GM12874 (cell line): Measurements from ENCODE around the gene PNMA8B.

Experiments used
- TF ChIP-seq, protein P1 (sequence below): IDR thresholded peaks from 2 replicates; pipeline ENCODE4 v1.5.1; 2011; ENCODE audit warnings: low read depth, mild to moderate bottlenecking, control low read depth, low read length, moderate library complexity; ENCODE audit not compliant: insufficient read depth

PNMA8B gene

GRCh38 chr19:46492841-46493235, 2.8 kb downstream of the PNMA8B start:
- TF ChIP-seq, protein P1, sequence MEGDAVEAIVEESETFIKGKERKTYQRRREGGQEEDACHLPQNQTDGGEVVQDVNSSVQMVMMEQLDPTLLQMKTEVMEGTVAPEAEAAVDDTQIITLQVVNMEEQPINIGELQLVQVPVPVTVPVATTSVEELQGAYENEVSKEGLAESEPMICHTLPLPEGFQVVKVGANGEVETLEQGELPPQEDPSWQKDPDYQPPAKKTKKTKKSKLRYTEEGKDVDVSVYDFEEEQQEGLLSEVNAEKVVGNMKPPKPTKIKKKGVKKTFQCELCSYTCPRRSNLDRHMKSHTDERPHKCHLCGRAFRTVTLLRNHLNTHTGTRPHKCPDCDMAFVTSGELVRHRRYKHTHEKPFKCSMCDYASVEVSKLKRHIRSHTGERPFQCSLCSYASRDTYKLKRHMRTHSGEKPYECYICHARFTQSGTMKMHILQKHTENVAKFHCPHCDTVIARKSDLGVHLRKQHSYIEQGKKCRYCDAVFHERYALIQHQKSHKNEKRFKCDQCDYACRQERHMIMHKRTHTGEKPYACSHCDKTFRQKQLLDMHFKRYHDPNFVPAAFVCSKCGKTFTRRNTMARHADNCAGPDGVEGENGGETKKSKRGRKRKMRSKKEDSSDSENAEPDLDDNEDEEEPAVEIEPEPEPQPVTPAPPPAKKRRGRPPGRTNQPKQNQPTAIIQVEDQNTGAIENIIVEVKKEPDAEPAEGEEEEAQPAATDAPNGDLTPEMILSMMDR, result no peak

- TF ChIP-seq, protein P1, result no peak
These were observed 3.5 kb downstream of the PNMA8B start for GRCh38 chr19:46491975-46492682.

DNA sequence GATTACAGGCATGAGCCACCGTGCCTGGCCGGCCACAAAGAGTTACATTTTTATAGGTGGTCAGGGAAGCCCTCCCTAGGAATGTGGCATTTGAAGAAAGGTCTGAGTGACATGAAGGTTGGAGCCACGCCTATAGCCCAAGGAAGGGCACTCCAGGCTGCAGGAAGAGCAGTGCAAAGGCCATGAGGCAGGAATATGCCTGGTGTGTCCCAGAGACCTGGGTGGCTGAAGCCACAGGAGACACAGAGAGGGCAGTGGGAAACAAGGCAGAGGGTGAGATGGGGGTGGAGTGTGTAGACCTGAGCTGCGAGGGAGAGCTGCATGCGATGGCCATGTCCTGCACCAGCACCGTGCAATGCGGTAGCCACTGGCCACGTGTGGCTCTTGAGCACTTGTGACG, 4.9 kb downstream of the PNMA8B start:
- TF ChIP-seq, protein P1, result no peak

DNA sequence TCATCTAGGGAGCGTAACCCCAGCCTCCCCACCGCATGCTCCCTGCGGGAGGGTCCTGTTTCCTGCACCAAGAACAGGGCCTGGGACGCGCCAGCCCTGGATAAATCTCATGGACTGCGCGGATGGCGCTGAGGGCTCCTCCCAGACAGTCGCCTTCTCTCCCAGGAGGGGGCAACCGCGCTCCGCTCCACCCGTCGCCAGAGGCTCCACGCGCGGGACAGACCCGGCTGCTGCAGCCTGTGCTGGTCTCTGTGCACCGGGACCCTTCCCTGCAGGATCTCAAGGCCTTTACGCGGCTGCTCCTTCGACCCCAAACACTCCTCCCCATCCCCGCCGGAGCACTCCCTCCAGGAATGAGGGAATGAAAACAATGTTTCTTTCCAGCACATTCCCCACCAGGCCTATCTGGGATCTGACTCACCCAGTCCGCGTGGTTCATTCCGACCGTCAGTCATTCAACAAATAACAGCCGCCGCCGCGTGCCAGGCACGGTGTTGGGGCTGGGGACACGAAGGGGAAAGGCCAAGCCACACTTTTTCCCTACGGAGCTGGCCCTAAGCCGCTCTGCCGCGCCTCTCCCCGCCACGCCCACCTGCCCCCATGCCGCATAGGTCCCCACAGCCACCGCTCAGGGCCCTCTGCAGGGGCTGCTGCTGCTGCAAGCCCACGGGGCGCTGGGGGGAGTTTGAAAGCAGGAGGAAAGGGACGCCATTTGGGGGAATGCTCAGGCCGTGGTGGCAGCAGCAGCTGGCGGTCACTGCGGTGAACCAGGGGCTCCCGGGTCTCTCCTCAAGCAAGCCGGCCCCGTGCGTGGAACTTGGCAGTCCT, 6.0 kb downstream of the PNMA8B start:
- TF ChIP-seq, protein P1, result no peak

DNA sequence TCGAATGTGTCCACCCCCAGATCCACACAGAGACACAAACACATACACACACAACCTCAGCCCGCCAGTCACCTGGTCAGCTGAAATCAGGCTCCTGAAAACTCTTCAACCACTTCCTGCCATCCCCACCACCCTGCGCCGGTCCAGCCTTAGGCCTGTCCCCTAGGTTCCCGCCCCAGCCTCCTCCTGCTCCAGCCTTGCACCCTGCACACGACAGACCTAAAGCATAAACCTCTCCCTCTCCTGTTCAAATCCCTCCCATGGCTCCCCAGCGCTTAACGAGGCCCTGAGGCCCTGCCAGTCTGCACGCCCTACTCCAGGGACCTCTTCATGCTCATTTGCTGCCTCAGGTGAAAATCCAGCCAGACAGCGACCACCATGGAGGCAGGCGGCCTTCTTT, 7.1 kb downstream of the PNMA8B start:
- TF ChIP-seq, protein P1, result no peak

DNA sequence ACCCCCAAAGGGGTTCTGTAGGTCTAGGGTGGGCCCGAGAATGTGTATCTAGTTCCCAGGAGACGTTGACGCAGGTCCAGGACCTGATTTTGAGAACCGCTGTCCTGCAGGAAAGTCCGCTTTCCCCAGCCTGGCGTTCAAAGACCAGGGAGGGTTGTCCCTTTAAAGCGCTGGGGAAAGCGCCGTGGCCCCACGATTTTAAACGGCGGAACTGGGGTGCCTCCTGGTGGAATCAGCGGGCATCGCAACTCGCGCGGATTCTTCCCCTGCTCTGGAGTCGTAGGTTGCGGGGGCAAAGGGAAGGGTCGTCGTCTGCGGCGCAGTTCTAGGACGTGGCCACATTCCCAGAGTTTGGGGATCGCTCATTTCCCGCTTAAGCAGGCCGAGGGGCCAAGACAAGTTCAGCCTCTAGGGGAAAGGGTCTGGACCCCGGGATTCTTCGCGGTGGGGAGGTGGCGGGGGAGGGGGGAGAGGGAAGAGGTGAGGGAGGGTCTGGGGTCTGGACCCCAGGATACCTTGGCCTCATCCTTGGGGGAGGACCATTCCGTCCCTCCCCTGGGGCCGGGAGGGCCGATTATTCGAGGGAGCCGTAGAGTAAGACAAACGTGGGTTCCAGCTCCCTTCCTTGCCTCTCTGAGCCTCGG, 7.7 kb downstream of the PNMA8B start:
- TF ChIP-seq, protein P1, result peak; percentile 94

GRCh38 chr19:46487178-46487801, 8.4 kb downstream of the PNMA8B start:
- TF ChIP-seq, protein P1, result no peak
